ENCODE measurements around the gene GPC6.

GPC6 gene

GRCh38 chr13:94128430-94128829 lies 901.8 kb downstream of the GPC6 start:
- no peak for TF ChIP-seq ZNF274 (IDR thresholded peaks at IDR 0.05; ENCODE audit: low read depth, low read length)
- H3K4me3 ChIP-seq (ENCODE audit: low read length) = no peak overlapping the region

GRCh38 chr13:94129490-94129894 lies 902.9 kb downstream of the GPC6 start:
- TF ChIP-seq ZNF274 (IDR thresholded peaks at IDR 0.05; ENCODE audit: low read depth, low read length) = no peak
- no peak overlapping the region for H3K4me3 ChIP-seq (ENCODE audit: low read length)

- H3K4me3 ChIP-seq (ENCODE audit: low read length) = no peak overlapping the region
- no peak for TF ChIP-seq ZNF274 (IDR thresholded peaks at IDR 0.05; ENCODE audit: low read depth, low read length)
Measured at GRCh38 chr13:94138831-94139230, 912.2 kb downstream of the GPC6 start.

GRCh38 chr13:94139393-94139995 lies 912.9 kb downstream of the GPC6 start:
- no peak overlapping the region for H3K4me3 ChIP-seq (ENCODE audit: low read length)
- TF ChIP-seq ZNF274 (IDR thresholded peaks at IDR 0.05; ENCODE audit: low read depth, low read length) = no peak

- no peak for TF ChIP-seq ZNF274 (IDR thresholded peaks at IDR 0.05; ENCODE audit: low read depth, low read length)
- H3K4me3 ChIP-seq (ENCODE audit: low read length) = no peak overlapping the region
Measured at GRCh38 chr13:94140027-94140426, 913.4 kb downstream of the GPC6 start.

- no peak overlapping the region for H3K4me3 ChIP-seq (ENCODE audit: low read length)
- TF ChIP-seq ZNF274 (IDR thresholded peaks at IDR 0.05; ENCODE audit: low read depth, low read length) = no peak
Measured at GRCh38 chr13:94140511-94140910, 913.9 kb downstream of the GPC6 start.

- no peak for TF ChIP-seq ZNF274 (IDR thresholded peaks at IDR 0.05; ENCODE audit: low read depth, low read length)
- no peak overlapping the region for H3K4me3 ChIP-seq (ENCODE audit: low read length)
Measured at GRCh38 chr13:94143624-94144350, 917.2 kb downstream of the GPC6 start.

- no peak for TF ChIP-seq ZNF274 (IDR thresholded peaks at IDR 0.05; ENCODE audit: low read depth, low read length)
- no peak overlapping the region for H3K4me3 ChIP-seq (ENCODE audit: low read length)
Measured at GRCh38 chr13:94145966-94146365, 919.4 kb downstream of the GPC6 start.

GRCh38 chr13:94153586-94153985 lies 927.0 kb downstream of the GPC6 start:
- H3K4me3 ChIP-seq (ENCODE audit: low read length) = no peak overlapping the region
- TF ChIP-seq ZNF274 (IDR thresholded peaks at IDR 0.05; ENCODE audit: low read depth, low read length) = no peak

- TF ChIP-seq ZNF274 (IDR thresholded peaks at IDR 0.05; ENCODE audit: low read depth, low read length) = no peak
Measured at GRCh38 chr13:94154367-94154766, 927.8 kb downstream of the GPC6 start.

GRCh38 chr13:94157705-94158218 lies 931.2 kb downstream of the GPC6 start:
- no peak overlapping the region for H3K4me3 ChIP-seq (ENCODE audit: low read length)
- TF ChIP-seq ZNF274 (IDR thresholded peaks at IDR 0.05; ENCODE audit: low read depth, low read length) = no peak

More at GRCh38 chr13:94154367-94154766, 927.8 kb downstream of the GPC6 start:
- no peak overlapping the region for H3K4me3 ChIP-seq (ENCODE audit: low read length)

- TF ChIP-seq ZNF274 (IDR thresholded peaks at IDR 0.05; ENCODE audit: low read depth, low read length) = no peak
- no peak overlapping the region for H3K4me3 ChIP-seq (ENCODE audit: low read length)
Measured at GRCh38 chr13:94160875-94161274, 934.3 kb downstream of the GPC6 start.

- no peak overlapping the region for H3K4me3 ChIP-seq (ENCODE audit: low read length)
Measured at GRCh38 chr13:94162289-94162688, 935.7 kb downstream of the GPC6 start.

GRCh38 chr13:94163535-94163934 lies 936.9 kb downstream of the GPC6 start:
- no peak for TF ChIP-seq ZNF274 (IDR thresholded peaks at IDR 0.05; ENCODE audit: low read depth, low read length)
- H3K4me3 ChIP-seq (ENCODE audit: low read length) = no peak overlapping the region

More at GRCh38 chr13:94162289-94162688, 935.7 kb downstream of the GPC6 start:
- no peak for TF ChIP-seq ZNF274 (IDR thresholded peaks at IDR 0.05; ENCODE audit: low read depth, low read length)

GRCh38 chr13:94168783-94169453 lies 942.3 kb downstream of the GPC6 start:
- no peak overlapping the region for H3K4me3 ChIP-seq (ENCODE audit: low read length)
- no peak for TF ChIP-seq ZNF274 (IDR thresholded peaks at IDR 0.05; ENCODE audit: low read depth, low read length)

Data from GM08714 (cell line).